ENCODE data around the gene PLEKHA6. TPM values are rescaled to one million over a fixed set of nuclear protein-coding genes. Genes with fewer than 3 reads are reported as not detected.

The PLEKHA6 gene
- total RNA-seq, 2 donors from 2014 or later, result 24.5 to 49.3 TPM

GRCh38 chr1:204181116-204181515 lies 178.6 kb downstream of the PLEKHA6 start:
- Histone ChIP-seq H3K4me1 (replicated peaks) (no peaks in the 10 kb centered on the region), H3K4me3 (no peak overlapping the region), H3K27ac (no peak overlapping the region), H3K36me3 (no peaks in the 10 kb centered on the region), H3K27me3 (replicated peaks; ENCODE audit: insufficient read depth) (no peaks in the 10 kb centered on the region), H3K9me3 (no peaks in the 10 kb centered on the region)
- TF ChIP-seq, protein P1, sequence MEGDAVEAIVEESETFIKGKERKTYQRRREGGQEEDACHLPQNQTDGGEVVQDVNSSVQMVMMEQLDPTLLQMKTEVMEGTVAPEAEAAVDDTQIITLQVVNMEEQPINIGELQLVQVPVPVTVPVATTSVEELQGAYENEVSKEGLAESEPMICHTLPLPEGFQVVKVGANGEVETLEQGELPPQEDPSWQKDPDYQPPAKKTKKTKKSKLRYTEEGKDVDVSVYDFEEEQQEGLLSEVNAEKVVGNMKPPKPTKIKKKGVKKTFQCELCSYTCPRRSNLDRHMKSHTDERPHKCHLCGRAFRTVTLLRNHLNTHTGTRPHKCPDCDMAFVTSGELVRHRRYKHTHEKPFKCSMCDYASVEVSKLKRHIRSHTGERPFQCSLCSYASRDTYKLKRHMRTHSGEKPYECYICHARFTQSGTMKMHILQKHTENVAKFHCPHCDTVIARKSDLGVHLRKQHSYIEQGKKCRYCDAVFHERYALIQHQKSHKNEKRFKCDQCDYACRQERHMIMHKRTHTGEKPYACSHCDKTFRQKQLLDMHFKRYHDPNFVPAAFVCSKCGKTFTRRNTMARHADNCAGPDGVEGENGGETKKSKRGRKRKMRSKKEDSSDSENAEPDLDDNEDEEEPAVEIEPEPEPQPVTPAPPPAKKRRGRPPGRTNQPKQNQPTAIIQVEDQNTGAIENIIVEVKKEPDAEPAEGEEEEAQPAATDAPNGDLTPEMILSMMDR (IDR thresholded peaks at IDR 0.05), result no peak
- TF ChIP-seq POLR2A (IDR thresholded peaks at IDR 0.05), result no peak
- TF ChIP-seq POLR2AphosphoS5 (IDR thresholded peaks at IDR 0.05), result no peak
- intact Hi-C loops (cut with DNase I), result no loop called here
- 81% methylated on average over 1 of the region's 1 CpG for WGBS
- no peak for DNase-seq (ENCODE audit: low spot score)

GRCh38 chr1:204180133-204180532 lies 179.6 kb downstream of the PLEKHA6 start:
- Histone ChIP-seq H3K4me3 (no peak overlapping the region), H3K4me1 (replicated peaks) (no peaks in the 10 kb centered on the region), H3K36me3 (no peaks in the 10 kb centered on the region), H3K27ac (no peak overlapping the region), H3K27me3 (replicated peaks; ENCODE audit: insufficient read depth) (no peaks in the 10 kb centered on the region), H3K9me3 (no peaks in the 10 kb centered on the region)
- 90% methylated on average over 6 of the region's 6 CpGs for WGBS
- intact Hi-C loops (cut with DNase I), result no loop called here
- TF ChIP-seq POLR2A (IDR thresholded peaks at IDR 0.05), result no peak
- TF ChIP-seq, protein P1 (IDR thresholded peaks at IDR 0.05), result no peak
- TF ChIP-seq POLR2AphosphoS5 (IDR thresholded peaks at IDR 0.05), result no peak
- DNase-seq (ENCODE audit: low spot score), result no peak

- H3K4me1 ChIP-seq (replicated peaks), result no peaks in the 10 kb centered on the region
- H3K9me3 ChIP-seq, result no peaks in the 10 kb centered on the region
- no peak overlapping the region for H3K27ac ChIP-seq
- no peaks in the 10 kb centered on the region for H3K27me3 ChIP-seq (replicated peaks; ENCODE audit: insufficient read depth)
- H3K36me3 ChIP-seq, result no peaks in the 10 kb centered on the region
- intact Hi-C loops (cut with DNase I), result no loop called here
- DNase-seq (ENCODE audit: low spot score), result no peak
- WGBS, result 85% methylated on average over 7 of the region's 7 CpGs
- no peak overlapping the region for H3K4me3 ChIP-seq
- TF ChIP-seq POLR2A (IDR thresholded peaks at IDR 0.05), result no peak
Measured at GRCh38 chr1:204178487-204179281, 181.0 kb downstream of the PLEKHA6 start.

GRCh38 chr1:204177133-204177532 lies 182.6 kb downstream of the PLEKHA6 start:
- 74% methylated on average over 4 of the region's 4 CpGs for WGBS

GRCh38 chr1:204176049-204176448 lies 183.7 kb downstream of the PLEKHA6 start:
- intact Hi-C loops (cut with DNase I), result no loop called here
- no peak overlapping the region for H3K4me3 ChIP-seq
- TF ChIP-seq, protein P1 (IDR thresholded peaks at IDR 0.05), result no peak
- TF ChIP-seq POLR2A (IDR thresholded peaks at IDR 0.05), result no peak
- no peak for TF ChIP-seq POLR2AphosphoS5 (IDR thresholded peaks at IDR 0.05)
- no peaks in the 10 kb centered on the region for H3K4me1 ChIP-seq (replicated peaks)
- no peak for DNase-seq (ENCODE audit: low spot score)
- whole genome bisulfite sequencing, result 88% methylated on average over 5 of the region's 5 CpGs
- H3K36me3 ChIP-seq, result no peaks in the 10 kb centered on the region
- H3K27ac ChIP-seq, result no peak overlapping the region
- no peaks in the 10 kb centered on the region for H3K27me3 ChIP-seq (replicated peaks; ENCODE audit: insufficient read depth)
- no peaks in the 10 kb centered on the region for H3K9me3 ChIP-seq

More at GRCh38 chr1:204177133-204177532, 182.6 kb downstream of the PLEKHA6 start:
- Histone ChIP-seq H3K27me3 (replicated peaks; ENCODE audit: insufficient read depth) (no peaks in the 10 kb centered on the region), H3K9me3 (no peaks in the 10 kb centered on the region), H3K36me3 (no peaks in the 10 kb centered on the region), H3K4me3 (no peak overlapping the region), H3K27ac (no peak overlapping the region), H3K4me1 (replicated peaks) (no peaks in the 10 kb centered on the region)
- TF ChIP-seq POLR2AphosphoS5 (IDR thresholded peaks at IDR 0.05) (no peak), POLR2A (IDR thresholded peaks at IDR 0.05) (no peak)
- TF ChIP-seq, protein P1 (IDR thresholded peaks at IDR 0.05), result no peak
- no peak for DNase-seq (ENCODE audit: low spot score)
- intact Hi-C loops (cut with DNase I), result no loop called here

Measured in prostate gland (tissue), 2 donors.